HFFc6 (cell line): ENCODE measurements around the gene NFE2L3. TPM values are rescaled to one million over a fixed set of nuclear protein-coding genes. Genes with fewer than 3 reads are reported as not detected.

Experiments
- DNase-seq: peaks from one replicate; pipeline ENCODE4 v3.0.0-alpha.2; 2018
- H3K27ac Mint-ChIP-seq: 2 replicates; pipeline ENCODE4 v1.8.0; 2020; ENCODE audit warnings: mild to moderate bottlenecking, mixed read lengths
- H3K27me3 Mint-ChIP-seq: 2 replicates; pipeline ENCODE4 v1.8.0; 2021; ENCODE audit warnings: mild to moderate bottlenecking, moderate library complexity, mixed read lengths; ENCODE audit not compliant: insufficient read depth
- H3K36me3 Mint-ChIP-seq: 2 replicates; pipeline ENCODE4 v1.8.0; 2021; ENCODE audit warnings: low read depth, mixed read lengths
- H3K4me1 Mint-ChIP-seq: 2 replicates; pipeline ENCODE4 v1.8.0; 2020; ENCODE audit warnings: low read depth, mixed read lengths
- H3K4me3 Mint-ChIP-seq: 2 replicates; pipeline ENCODE4 v1.8.0; 2020; ENCODE audit warnings: mild to moderate bottlenecking, moderate library complexity, mixed read lengths
- H3K9me3 Mint-ChIP-seq: 2 replicates; pipeline ENCODE4 v1.8.0; 2020; ENCODE audit warnings: mild to moderate bottlenecking, mixed read lengths
- long read RNA-seq: library from polyadenylated mRNA; unstranded; transcript quantifications from one replicate; pipeline ENCODE4 v2.0.0, GENCODE V29; 2019
- total RNA-seq, 6 experiments: library from RNA; stranded (reverse); fragmentation: NEBNext Ultra II Directional; extraction: Animal tissue kit (Norgen Biotek cat#: 25700); gene quantifications; 2 replicates in 1 of 6; 3 replicates in 5 of 6; pipeline ENCODE4 v1.2.3, GENCODE V29; 2021
- TF ChIP-seq, protein P1 (sequence below): fragments of 200-600 bp; sonication (generic); IDR thresholded peaks from 2 replicates; pipeline ENCODE4 v1.5.0; 2021; ENCODE audit warnings: antibody characterized with exemption, mild to moderate bottlenecking

NFE2L3 gene, protein sequence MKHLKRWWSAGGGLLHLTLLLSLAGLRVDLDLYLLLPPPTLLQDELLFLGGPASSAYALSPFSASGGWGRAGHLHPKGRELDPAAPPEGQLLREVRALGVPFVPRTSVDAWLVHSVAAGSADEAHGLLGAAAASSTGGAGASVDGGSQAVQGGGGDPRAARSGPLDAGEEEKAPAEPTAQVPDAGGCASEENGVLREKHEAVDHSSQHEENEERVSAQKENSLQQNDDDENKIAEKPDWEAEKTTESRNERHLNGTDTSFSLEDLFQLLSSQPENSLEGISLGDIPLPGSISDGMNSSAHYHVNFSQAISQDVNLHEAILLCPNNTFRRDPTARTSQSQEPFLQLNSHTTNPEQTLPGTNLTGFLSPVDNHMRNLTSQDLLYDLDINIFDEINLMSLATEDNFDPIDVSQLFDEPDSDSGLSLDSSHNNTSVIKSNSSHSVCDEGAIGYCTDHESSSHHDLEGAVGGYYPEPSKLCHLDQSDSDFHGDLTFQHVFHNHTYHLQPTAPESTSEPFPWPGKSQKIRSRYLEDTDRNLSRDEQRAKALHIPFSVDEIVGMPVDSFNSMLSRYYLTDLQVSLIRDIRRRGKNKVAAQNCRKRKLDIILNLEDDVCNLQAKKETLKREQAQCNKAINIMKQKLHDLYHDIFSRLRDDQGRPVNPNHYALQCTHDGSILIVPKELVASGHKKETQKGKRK
- 1 to 10 TPM; 2.3 to 6.5 (median 2.7) TPM for total RNA-seq
- long read RNA-seq, partial matches to known transcripts = 0 of 3 reads
- long read RNA-seq, other reads (novel, unspliced or antisense) = 1 of 3 reads

DNA sequence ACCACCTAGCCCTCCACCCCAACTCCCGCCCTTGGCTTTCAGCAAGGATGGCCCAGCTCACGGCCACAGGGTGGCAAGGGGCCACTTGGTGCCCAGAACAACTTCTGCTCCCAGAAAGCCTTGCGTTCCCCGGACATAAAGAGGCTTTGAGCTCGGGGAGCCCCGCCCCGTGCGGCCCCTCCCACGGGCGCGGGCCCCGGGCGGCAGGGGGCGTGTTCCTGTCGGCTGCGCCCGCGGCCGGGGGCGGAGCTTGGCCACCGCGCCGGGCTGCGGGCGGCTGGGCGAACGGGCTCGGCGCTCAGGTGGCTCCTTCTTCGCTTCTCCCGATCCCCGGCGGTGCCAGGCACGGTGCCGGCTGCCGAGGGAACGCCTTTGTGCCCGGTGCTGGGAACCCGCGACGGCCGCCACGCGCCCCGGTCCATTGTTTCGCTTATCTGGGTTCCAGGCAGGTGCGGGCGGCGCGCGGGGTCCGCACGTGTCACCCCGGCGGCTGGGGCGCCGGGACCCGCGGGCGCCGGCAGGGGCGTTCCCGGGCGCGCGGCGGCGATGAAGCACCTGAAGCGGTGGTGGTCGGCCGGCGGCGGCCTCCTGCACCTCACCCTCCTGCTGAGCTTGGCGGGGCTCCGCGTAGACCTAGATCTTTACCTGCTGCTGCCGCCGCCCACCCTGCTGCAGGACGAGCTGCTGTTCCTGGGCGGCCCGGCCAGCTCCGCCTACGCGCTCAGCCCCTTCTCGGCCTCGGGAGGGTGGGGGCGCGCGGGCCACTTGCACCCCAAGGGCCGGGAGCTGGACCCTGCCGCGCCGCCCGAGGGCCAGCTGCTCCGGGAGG lies at the start of gene NFE2L3:
NFE2L3 (plus strand) TSS at position 246 of the 829 bp plus-strand sequence; CDS start at position 547, 301 bp downstream.
- peak within 1 kb of the TSS; percentile 84 for H3K4me3 Mint-ChIP-seq
- peaks cover 51% of the 10 kb centered on the region for H3K4me1 Mint-ChIP-seq
- no peak within 1 kb of the TSS for H3K27ac Mint-ChIP-seq
- TF ChIP-seq, protein P1, sequence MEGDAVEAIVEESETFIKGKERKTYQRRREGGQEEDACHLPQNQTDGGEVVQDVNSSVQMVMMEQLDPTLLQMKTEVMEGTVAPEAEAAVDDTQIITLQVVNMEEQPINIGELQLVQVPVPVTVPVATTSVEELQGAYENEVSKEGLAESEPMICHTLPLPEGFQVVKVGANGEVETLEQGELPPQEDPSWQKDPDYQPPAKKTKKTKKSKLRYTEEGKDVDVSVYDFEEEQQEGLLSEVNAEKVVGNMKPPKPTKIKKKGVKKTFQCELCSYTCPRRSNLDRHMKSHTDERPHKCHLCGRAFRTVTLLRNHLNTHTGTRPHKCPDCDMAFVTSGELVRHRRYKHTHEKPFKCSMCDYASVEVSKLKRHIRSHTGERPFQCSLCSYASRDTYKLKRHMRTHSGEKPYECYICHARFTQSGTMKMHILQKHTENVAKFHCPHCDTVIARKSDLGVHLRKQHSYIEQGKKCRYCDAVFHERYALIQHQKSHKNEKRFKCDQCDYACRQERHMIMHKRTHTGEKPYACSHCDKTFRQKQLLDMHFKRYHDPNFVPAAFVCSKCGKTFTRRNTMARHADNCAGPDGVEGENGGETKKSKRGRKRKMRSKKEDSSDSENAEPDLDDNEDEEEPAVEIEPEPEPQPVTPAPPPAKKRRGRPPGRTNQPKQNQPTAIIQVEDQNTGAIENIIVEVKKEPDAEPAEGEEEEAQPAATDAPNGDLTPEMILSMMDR = peak; percentile 36; the same call in 1 of the 2 replicates
- H3K36me3 Mint-ChIP-seq = no peaks in the 10 kb centered on the region
- DNase-seq = peak; percentile 23
- H3K9me3 Mint-ChIP-seq = no peaks in the 10 kb centered on the region
- peaks cover 2% of the 10 kb centered on the region for H3K27me3 Mint-ChIP-seq

DNA sequence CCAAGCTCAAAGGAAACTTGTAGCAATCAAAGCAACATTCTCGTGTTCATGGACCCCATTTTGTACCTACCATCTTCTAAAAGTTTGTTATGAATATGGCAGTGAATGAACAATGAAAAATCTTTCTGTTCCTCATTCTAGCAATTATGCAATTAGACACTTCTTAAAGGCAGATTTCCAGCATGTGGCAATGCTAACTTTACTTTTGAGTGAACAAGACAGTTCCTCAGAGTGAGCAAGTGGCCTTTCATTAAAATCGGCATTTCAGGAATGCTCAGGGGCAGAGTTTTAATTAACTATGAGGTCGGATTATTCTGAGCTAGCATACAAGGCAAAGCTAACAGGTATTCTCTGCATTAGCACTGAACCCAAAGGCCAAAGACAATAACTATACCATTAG lies 48.4 kb upstream of the NFE2L3 start:
- Mint-ChIP-seq H3K27ac (no peak overlapping the region), H3K36me3 (no peaks in the 10 kb centered on the region), H3K4me1 (peaks cover 7% of the 10 kb centered on the region; the same call in 1 of the 2 replicates), H3K4me3 (no peak overlapping the region), H3K27me3 (peaks cover 26% of the 10 kb centered on the region), H3K9me3 (no peaks in the 10 kb centered on the region)
- TF ChIP-seq, protein P1 = no peak
- DNase-seq = no peak

DNA sequence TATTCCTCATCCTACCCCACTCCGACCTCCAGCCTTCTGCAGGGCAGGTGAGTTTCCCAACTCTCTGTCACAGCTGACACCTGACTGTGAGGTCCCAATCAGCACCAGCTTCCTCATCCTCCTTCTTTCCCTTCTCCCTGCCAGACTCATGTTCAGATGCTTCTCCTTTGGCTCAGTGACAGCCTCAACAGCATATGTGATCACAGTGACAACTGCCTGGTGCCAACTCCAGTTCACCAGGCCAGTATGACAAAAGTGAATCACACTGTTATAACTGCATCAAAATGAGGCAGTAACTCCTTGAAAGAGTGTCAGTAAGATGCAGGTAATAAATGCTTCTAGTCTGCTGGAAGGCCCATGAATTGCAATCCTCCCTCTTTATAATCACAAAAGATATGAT lies 46.8 kb upstream of the NFE2L3 start:
- TF ChIP-seq, protein P1 = no peak
- Mint-ChIP-seq H3K9me3 (no peaks in the 10 kb centered on the region), H3K27ac (no peak overlapping the region), H3K36me3 (no peaks in the 10 kb centered on the region), H3K27me3 (peaks cover 26% of the 10 kb centered on the region), H3K4me3 (no peak overlapping the region), H3K4me1 (peaks cover 7% of the 10 kb centered on the region; the same call in 1 of the 2 replicates)
- no peak for DNase-seq

DNA sequence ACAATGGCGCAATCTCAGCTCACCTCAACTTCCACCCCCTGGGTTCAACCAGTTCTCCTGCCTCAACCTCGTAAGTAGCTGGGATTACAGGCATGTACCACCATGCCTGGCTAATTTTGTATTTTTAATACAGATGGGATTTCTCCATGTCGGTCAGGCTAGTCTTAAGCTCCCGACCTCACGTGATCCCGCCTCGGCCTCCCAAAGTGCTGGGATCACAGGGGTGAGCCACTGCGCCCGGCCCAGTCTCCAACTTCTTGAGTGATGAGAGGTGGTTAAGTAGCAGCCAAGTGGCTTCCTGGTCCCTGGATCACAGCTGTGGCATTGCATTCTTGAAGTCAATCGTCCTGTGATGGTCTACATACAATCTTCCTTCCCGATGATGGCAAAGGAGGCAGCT lies 46.1 kb upstream of the NFE2L3 start:
- no peak overlapping the region for H3K27ac Mint-ChIP-seq

More for the DNA sequence above, 46.1 kb upstream of the NFE2L3 start:
- TF ChIP-seq, protein P1 = no peak
- H3K36me3 Mint-ChIP-seq = no peaks in the 10 kb centered on the region
- no peak overlapping the region for H3K4me3 Mint-ChIP-seq
- no peaks in the 10 kb centered on the region for H3K9me3 Mint-ChIP-seq
- peaks cover 24% of the 10 kb centered on the region for H3K27me3 Mint-ChIP-seq
- no peak for DNase-seq
- H3K4me1 Mint-ChIP-seq = peaks cover 7% of the 10 kb centered on the region; the same call in 1 of the 2 replicates
